Measurements from ENCODE around the gene ASPSCR1.

DNA sequence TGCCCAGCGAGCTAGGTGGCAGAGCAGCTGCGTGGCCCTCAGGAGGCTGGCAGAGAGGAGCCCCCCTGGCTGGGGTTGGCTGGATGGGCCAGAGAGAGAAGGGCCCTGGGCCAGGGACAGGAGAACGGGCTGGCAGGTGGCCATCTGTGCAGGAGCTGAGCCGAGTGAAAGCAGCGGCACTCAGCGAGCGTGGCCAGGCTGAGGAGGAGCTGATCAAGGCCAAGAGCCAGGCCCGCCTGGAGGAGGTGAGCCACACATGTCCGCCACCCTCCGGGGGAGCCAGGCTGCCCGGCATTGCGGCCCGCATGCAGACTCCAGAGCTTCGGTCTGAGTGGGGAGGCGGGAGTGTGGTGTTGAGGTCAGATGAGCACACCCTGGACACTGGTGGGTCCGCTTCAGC lies 52.0 kb downstream of the ASPSCR1 start:
- TF ChIP-seq, protein P1, sequence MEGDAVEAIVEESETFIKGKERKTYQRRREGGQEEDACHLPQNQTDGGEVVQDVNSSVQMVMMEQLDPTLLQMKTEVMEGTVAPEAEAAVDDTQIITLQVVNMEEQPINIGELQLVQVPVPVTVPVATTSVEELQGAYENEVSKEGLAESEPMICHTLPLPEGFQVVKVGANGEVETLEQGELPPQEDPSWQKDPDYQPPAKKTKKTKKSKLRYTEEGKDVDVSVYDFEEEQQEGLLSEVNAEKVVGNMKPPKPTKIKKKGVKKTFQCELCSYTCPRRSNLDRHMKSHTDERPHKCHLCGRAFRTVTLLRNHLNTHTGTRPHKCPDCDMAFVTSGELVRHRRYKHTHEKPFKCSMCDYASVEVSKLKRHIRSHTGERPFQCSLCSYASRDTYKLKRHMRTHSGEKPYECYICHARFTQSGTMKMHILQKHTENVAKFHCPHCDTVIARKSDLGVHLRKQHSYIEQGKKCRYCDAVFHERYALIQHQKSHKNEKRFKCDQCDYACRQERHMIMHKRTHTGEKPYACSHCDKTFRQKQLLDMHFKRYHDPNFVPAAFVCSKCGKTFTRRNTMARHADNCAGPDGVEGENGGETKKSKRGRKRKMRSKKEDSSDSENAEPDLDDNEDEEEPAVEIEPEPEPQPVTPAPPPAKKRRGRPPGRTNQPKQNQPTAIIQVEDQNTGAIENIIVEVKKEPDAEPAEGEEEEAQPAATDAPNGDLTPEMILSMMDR (IDR thresholded peaks at IDR 0.05 in 2 of 3, conservative IDR thresholded peaks at IDR 0.05 in 1 of 3; ENCODE audit: borderline replicate concordance in 1 of 3, insufficient read depth in 1 of 3, low read depth in 2 of 3, low read length in 2 of 3): no peak
- TF ChIP-seq EZH2 (IDR thresholded peaks at IDR 0.05): no peak

All from HCT116 (cell line).